ENCODE measurements around the gene PMIS2.
"Not testable (repeated sequence)": the region's sequence is repeated elsewhere in the genome, so short reads cannot be mapped to it uniquely, and the experiment has no call there.

Gene PMIS2

GRCh38 chr19:35595928-35596327 lies 10.0 kb downstream of the PMIS2 start (continued):
- TF ChIP-seq CREB5 (CRISPR knock-in tag; IDR thresholded peaks at IDR 0.05; ENCODE audit: low read depth), result no peak

GRCh38 chr19:35596366-35596999 lies 10.5 kb downstream of the PMIS2 start:
- no peak for TF ChIP-seq ZNF70 (CRISPR knock-in tag; IDR thresholded peaks at IDR 0.05)
- TF ChIP-seq RARB (CRISPR knock-in tag; IDR thresholded peaks at IDR 0.05), result no peak
- no peak for TF ChIP-seq ZFP30 (CRISPR knock-in tag; IDR thresholded peaks at IDR 0.05)
- no peak for TF ChIP-seq PPARA (CRISPR knock-in tag; IDR thresholded peaks at IDR 0.05; ENCODE audit: borderline replicate concordance)
- TF ChIP-seq ZC3H10 (CRISPR knock-in tag; IDR thresholded peaks at IDR 0.05), result no peak
- no peak for TF ChIP-seq POU6F1 (CRISPR knock-in tag; IDR thresholded peaks at IDR 0.05; ENCODE audit: borderline replicate concordance, low read depth)
- TF ChIP-seq CSRNP3 (CRISPR knock-in tag; IDR thresholded peaks at IDR 0.05), result no peak
- no peak for TF ChIP-seq TSHZ2 (CRISPR knock-in tag; IDR thresholded peaks at IDR 0.05)
- no peak for TF ChIP-seq ZFP3 (CRISPR knock-in tag; IDR thresholded peaks at IDR 0.05)
- TF ChIP-seq ZNF8 (CRISPR knock-in tag; IDR thresholded peaks at IDR 0.05), result no peak
- TF ChIP-seq PATZ1 (CRISPR knock-in tag; IDR thresholded peaks at IDR 0.05; ENCODE audit: borderline replicate concordance), result no peak
- TF ChIP-seq GLIS3 (CRISPR knock-in tag; IDR thresholded peaks at IDR 0.05), result no peak
- no peak for TF ChIP-seq TCF4 (CRISPR knock-in tag; IDR thresholded peaks at IDR 0.05; ENCODE audit: borderline replicate concordance)
- TF ChIP-seq CSDC2 (CRISPR knock-in tag; IDR thresholded peaks at IDR 0.05), result no peak
- no peak for TF ChIP-seq CREB5 (CRISPR knock-in tag; IDR thresholded peaks at IDR 0.05; ENCODE audit: low read depth)
- TF ChIP-seq ARNTL (CRISPR knock-in tag; IDR thresholded peaks at IDR 0.05; ENCODE audit: borderline replicate concordance, low read depth), result no peak
- no peak for TF ChIP-seq BACH2 (CRISPR knock-in tag; IDR thresholded peaks at IDR 0.05; ENCODE audit: borderline replicate concordance)
- no peak for TF ChIP-seq ISL1 (CRISPR knock-in tag; IDR thresholded peaks at IDR 0.05)
- no peak for TF ChIP-seq OSR1 (CRISPR knock-in tag; IDR thresholded peaks at IDR 0.05)
- ATAC-seq, result peak; percentile 65

- ATAC-seq, result no peak
- TF ChIP-seq ARNTL (CRISPR knock-in tag; IDR thresholded peaks at IDR 0.05; ENCODE audit: borderline replicate concordance, low read depth), result no peak
- TF ChIP-seq GLIS3 (CRISPR knock-in tag; IDR thresholded peaks at IDR 0.05), result no peak
- TF ChIP-seq ZFP3 (CRISPR knock-in tag; IDR thresholded peaks at IDR 0.05), result no peak
- no peak for TF ChIP-seq BACH2 (CRISPR knock-in tag; IDR thresholded peaks at IDR 0.05; ENCODE audit: borderline replicate concordance)
- TF ChIP-seq SNAI2 (CRISPR knock-in tag; IDR thresholded peaks at IDR 0.05), result no peak
- no peak for TF ChIP-seq RARB (CRISPR knock-in tag; IDR thresholded peaks at IDR 0.05)
- TF ChIP-seq CREB5 (CRISPR knock-in tag; IDR thresholded peaks at IDR 0.05; ENCODE audit: low read depth), result no peak
- TF ChIP-seq ZNF70 (CRISPR knock-in tag; IDR thresholded peaks at IDR 0.05), result no peak
Observed at GRCh38 chr19:35601971-35602370, 16.0 kb downstream of the PMIS2 start.

GRCh38 chr19:35604436-35604835 lies 18.5 kb downstream of the PMIS2 start:
- ATAC-seq, result not testable (repeated sequence)

- not testable (repeated sequence) for ATAC-seq
Observed at GRCh38 chr19:35607170-35607569, 21.2 kb downstream of the PMIS2 start.

Measured in SK-N-SH treated with all-trans-retinoic acid at 6 μM for 48 hours (cell line).